Activated CD4-positive, alpha-beta memory T cell treated with anti-CD3 and anti-CD28 coated beads for 36 hours (primary cell): ENCODE results near the gene MEIG1. TPM values are rescaled to one million over a fixed set of nuclear protein-coding genes. Genes with fewer than 3 reads are reported as not detected.

ENCODE experiments used
- CTCF ChIA-PET: fragments of 350-600 bp; sonication (Branson Sonifier 250); formaldehyde crosslinking; loops from one replicate; lab custom pipeline; 2021; ENCODE audit warnings: antibody characterized with exemption, inconsistent platforms; lab: Charles Lee
- POLR2A ChIA-PET: fragments of 350-600 bp; sonication (Branson Sonifier 250); formaldehyde crosslinking; loops from one replicate; lab custom pipeline; 2021; ENCODE audit warnings: antibody characterized with exemption; lab: Charles Lee
- DNase-seq: peaks from one replicate; pipeline ENCODE4 v3.0.0-alpha.2; 2020
- H3K27ac Mint-ChIP-seq: one replicate; pipeline ENCODE4 v1.8.0; 2021; ENCODE audit warnings: mixed read lengths
- H3K27me3 Mint-ChIP-seq: one replicate; pipeline ENCODE4 v1.8.0; 2021; ENCODE audit warnings: mixed read lengths
- H3K36me3 Mint-ChIP-seq: one replicate; pipeline ENCODE4 v1.8.0; 2021; ENCODE audit warnings: mixed read lengths
- H3K4me1 Mint-ChIP-seq: one replicate; pipeline ENCODE4 v1.8.0; 2021; ENCODE audit warnings: low read depth, mixed read lengths
- H3K4me3 Mint-ChIP-seq: one replicate; pipeline ENCODE4 v1.8.0; 2021; ENCODE audit warnings: mild to moderate bottlenecking, mixed read lengths
- H3K9me3 Mint-ChIP-seq: one replicate; pipeline ENCODE4 v1.8.0; 2021; ENCODE audit warnings: mixed read lengths
- intact Hi-C: fragments of 100-400 bp; cut with micrococcal nuclease; formaldehyde crosslinking; loops from one replicate; pipeline ENCODE4 v1.15.1; 2023
- total RNA-seq, 2 experiments: library from RNA; stranded (reverse); gene quantifications; one replicate each; pipeline ENCODE4 v1.2.3, GENCODE V29; 2021

The MEIG1 gene
- 1 to 10 TPM in 1 of 2 experiments, under 1 TPM in 1; 0.95 to 1.4 TPM for total RNA-seq

- peak; percentile 95 for DNase-seq
- Mint-ChIP-seq H3K4me1 (peaks cover 25% of the 10 kb centered on the region), H3K4me3 (peak within 1 kb of the TSS; percentile 88), H3K36me3 (no peaks in the 10 kb centered on the region), H3K27ac (peak within 1 kb of the TSS; percentile 95), H3K27me3 (no peaks in the 10 kb centered on the region), H3K9me3 (no peaks in the 10 kb centered on the region)
- ChIA-PET CTCF (interaction anchor here (1.0 to 4.5 kb wide), 2 partner anchors 9 to 12 kb away, joined by 3 to 24 read pairs; no protein-coding TSS in a partner anchor), POLR2A (interaction anchor here (0.5 to 1.4 kb wide), 6 partner anchors 13 to 774 kb away, joined by 3 to 6 read pairs (median 4); partner anchors contain the start of gene SUV39H2)
- intact Hi-C loops, result loop anchor here (1.0 to 10.0 kb wide), 6 partner anchors 138 to 775 kb away; partner anchors contain the start of genes NMT2 and RPP38
These were observed at the start of gene MEIG1 for GRCh38 chr10:14959221-14960057. TSS of gene MEIG1 (plus strand) at chr10:14959388. CDS start at chr10:14966469, 7,081 bp downstream.

GRCh38 chr10:14910953-14911352, 48.2 kb upstream of the MEIG1 start:
- POLR2A ChIA-PET, result no interaction called here
- H3K27ac Mint-ChIP-seq, result no peak overlapping the region
- intact Hi-C loops, result no loop called here
- CTCF ChIA-PET, result no interaction called here
- H3K4me1 Mint-ChIP-seq, result peaks cover 16% of the 10 kb centered on the region
- peaks cover 75% of the 10 kb centered on the region for H3K36me3 Mint-ChIP-seq
- no peaks in the 10 kb centered on the region for H3K27me3 Mint-ChIP-seq
- H3K4me3 Mint-ChIP-seq, result no peak overlapping the region
- peaks cover 5% of the 10 kb centered on the region for H3K9me3 Mint-ChIP-seq
- no peak for DNase-seq

- Mint-ChIP-seq H3K9me3 (peaks cover 12% of the 10 kb centered on the region), H3K36me3 (peaks cover 79% of the 10 kb centered on the region), H3K4me3 (no peak overlapping the region), H3K27me3 (no peaks in the 10 kb centered on the region), H3K4me1 (peaks cover 16% of the 10 kb centered on the region), H3K27ac (no peak overlapping the region)
- intact Hi-C loops, result no loop called here
- ChIA-PET POLR2A (no interaction called here), CTCF (interaction anchor here (1.0 kb wide), 1 partner anchor 8 kb away, joined by 3 read pairs; no protein-coding TSS in a partner anchor)
- no peak for DNase-seq
These were observed 47.4 kb upstream of the MEIG1 start for GRCh38 chr10:14911801-14912200.

GRCh38 chr10:14916600-14916999, 42.6 kb upstream of the MEIG1 start:
- no peaks in the 10 kb centered on the region for H3K27me3 Mint-ChIP-seq
- no peak for DNase-seq
- peaks cover 18% of the 10 kb centered on the region for H3K4me1 Mint-ChIP-seq
- peaks cover 84% of the 10 kb centered on the region for H3K36me3 Mint-ChIP-seq
- intact Hi-C loops, result no loop called here
- no peak overlapping the region for H3K4me3 Mint-ChIP-seq
- CTCF ChIA-PET, result no interaction called here
- no peak overlapping the region for H3K27ac Mint-ChIP-seq
- peaks cover 26% of the 10 kb centered on the region for H3K9me3 Mint-ChIP-seq
- POLR2A ChIA-PET, result no interaction called here

GRCh38 chr10:14917827-14918226, 41.4 kb upstream of the MEIG1 start:
- H3K9me3 Mint-ChIP-seq, result peaks cover 26% of the 10 kb centered on the region
- ChIA-PET POLR2A (no interaction called here), CTCF (no interaction called here)
- no peaks in the 10 kb centered on the region for H3K27me3 Mint-ChIP-seq
- DNase-seq, result no peak
- peaks cover 18% of the 10 kb centered on the region for H3K4me1 Mint-ChIP-seq
- no peak overlapping the region for H3K27ac Mint-ChIP-seq
- intact Hi-C loops, result no loop called here
- peaks cover 88% of the 10 kb centered on the region for H3K36me3 Mint-ChIP-seq
- no peak overlapping the region for H3K4me3 Mint-ChIP-seq

GRCh38 chr10:14918964-14919363, 40.2 kb upstream of the MEIG1 start:
- H3K36me3 Mint-ChIP-seq, result peaks cover 82% of the 10 kb centered on the region
- no peak overlapping the region for H3K27ac Mint-ChIP-seq
- ChIA-PET CTCF (no interaction called here), POLR2A (no interaction called here)
- no peaks in the 10 kb centered on the region for H3K27me3 Mint-ChIP-seq
- H3K4me3 Mint-ChIP-seq, result no peak overlapping the region
- H3K9me3 Mint-ChIP-seq, result peaks cover 26% of the 10 kb centered on the region
- DNase-seq, result no peak
- peaks cover 18% of the 10 kb centered on the region for H3K4me1 Mint-ChIP-seq
- intact Hi-C loops, result no loop called here

- no peak for DNase-seq
- CTCF ChIA-PET, result no interaction called here
- POLR2A ChIA-PET, result no interaction called here
- no peak overlapping the region for H3K4me3 Mint-ChIP-seq
- intact Hi-C loops, result no loop called here
- peaks cover 59% of the 10 kb centered on the region for H3K36me3 Mint-ChIP-seq
- H3K4me1 Mint-ChIP-seq, result peaks cover 2% of the 10 kb centered on the region
- H3K27ac Mint-ChIP-seq, result no peak overlapping the region
- no peaks in the 10 kb centered on the region for H3K27me3 Mint-ChIP-seq
- H3K9me3 Mint-ChIP-seq, result peaks cover under 1% of the 10 kb centered on the region
These were observed 35.2 kb upstream of the MEIG1 start for GRCh38 chr10:14924013-14924412.

- no peak for DNase-seq
- no peak overlapping the region for H3K27ac Mint-ChIP-seq
- POLR2A ChIA-PET, result no interaction called here
These were observed 33.9 kb upstream of the MEIG1 start for GRCh38 chr10:14925268-14925667.

GRCh38 chr10:14926061-14926470, 33.1 kb upstream of the MEIG1 start:
- peaks cover 45% of the 10 kb centered on the region for H3K36me3 Mint-ChIP-seq
- POLR2A ChIA-PET, result no interaction called here
- DNase-seq, result no peak
- CTCF ChIA-PET, result no interaction called here
- no peaks in the 10 kb centered on the region for H3K4me1 Mint-ChIP-seq
- no peaks in the 10 kb centered on the region for H3K27me3 Mint-ChIP-seq
- H3K4me3 Mint-ChIP-seq, result no peak overlapping the region
- H3K9me3 Mint-ChIP-seq, result no peaks in the 10 kb centered on the region
- H3K27ac Mint-ChIP-seq, result no peak overlapping the region
- intact Hi-C loops, result no loop called here

More at GRCh38 chr10:14925268-14925667, 33.9 kb upstream of the MEIG1 start:
- H3K27me3 Mint-ChIP-seq, result no peaks in the 10 kb centered on the region
- no peaks in the 10 kb centered on the region for H3K9me3 Mint-ChIP-seq
- H3K36me3 Mint-ChIP-seq, result peaks cover 47% of the 10 kb centered on the region
- intact Hi-C loops, result no loop called here
- CTCF ChIA-PET, result no interaction called here
- no peaks in the 10 kb centered on the region for H3K4me1 Mint-ChIP-seq
- no peak overlapping the region for H3K4me3 Mint-ChIP-seq

GRCh38 chr10:14926722-14927416, 32.3 kb upstream of the MEIG1 start:
- DNase-seq, result no peak
- ChIA-PET CTCF (no interaction called here), POLR2A (no interaction called here)
- Mint-ChIP-seq H3K4me1 (no peaks in the 10 kb centered on the region), H3K27me3 (no peaks in the 10 kb centered on the region), H3K4me3 (no peak overlapping the region), H3K36me3 (peaks cover 44% of the 10 kb centered on the region), H3K27ac (no peak overlapping the region), H3K9me3 (no peaks in the 10 kb centered on the region)
- intact Hi-C loops, result no loop called here

GRCh38 chr10:14930610-14931009, 28.6 kb upstream of the MEIG1 start:
- no peak overlapping the region for H3K4me3 Mint-ChIP-seq
- no peak for DNase-seq
- no peak overlapping the region for H3K27ac Mint-ChIP-seq
- H3K9me3 Mint-ChIP-seq, result no peaks in the 10 kb centered on the region
- H3K4me1 Mint-ChIP-seq, result no peaks in the 10 kb centered on the region
- H3K36me3 Mint-ChIP-seq, result peaks cover 54% of the 10 kb centered on the region
- CTCF ChIA-PET, result no interaction called here
- intact Hi-C loops, result no loop called here
- no peaks in the 10 kb centered on the region for H3K27me3 Mint-ChIP-seq
- POLR2A ChIA-PET, result interaction anchor here (0.6 kb wide), 1 partner anchor 31 kb away, joined by 3 read pairs; no protein-coding TSS in a partner anchor

GRCh38 chr10:14936584-14936983, 22.6 kb upstream of the MEIG1 start:
- no peak overlapping the region for H3K27ac Mint-ChIP-seq
- intact Hi-C loops, result no loop called here

More at GRCh38 chr10:14936584-14936983, 22.6 kb upstream of the MEIG1 start:
- ChIA-PET CTCF (no interaction called here), POLR2A (no interaction called here)
- DNase-seq, result no peak
- Mint-ChIP-seq H3K4me1 (peaks cover 2% of the 10 kb centered on the region), H3K9me3 (no peaks in the 10 kb centered on the region), H3K36me3 (peaks cover 35% of the 10 kb centered on the region), H3K27me3 (no peaks in the 10 kb centered on the region), H3K4me3 (no peak overlapping the region)
